ENCODE data around the gene ZNF701. TPM values are rescaled to one million over a fixed set of nuclear protein-coding genes. Genes with fewer than 3 reads are reported as not detected.
"Not testable (repeated sequence)": the region's sequence is repeated elsewhere in the genome, so short reads cannot be mapped to it uniquely, and the experiment has no call there.

ZNF701 gene
- total RNA-seq, 1 donor from 2014 or later, result 15.6 TPM

DNA sequence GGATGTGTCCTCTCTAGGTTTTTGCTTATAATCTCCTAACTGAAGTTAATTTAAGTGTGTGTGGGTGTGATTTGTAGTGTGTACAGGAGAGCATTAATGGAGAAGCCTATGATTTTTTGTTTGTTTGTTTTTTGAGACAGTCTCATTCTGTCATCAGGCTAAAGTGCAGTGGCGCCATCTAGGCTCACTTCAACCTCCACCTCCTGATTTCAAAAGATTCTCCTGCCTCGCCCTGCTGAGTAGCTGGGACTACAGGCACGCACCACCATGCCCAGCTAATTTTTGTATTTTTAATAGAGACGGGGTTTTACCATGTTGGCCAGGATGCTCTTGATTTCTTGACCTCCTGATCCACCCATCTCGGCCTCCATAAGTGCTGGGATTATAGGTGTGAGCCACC, 20.6 kb downstream of the ZNF701 start:
- Mint-ChIP-seq H3K4me1 (ENCODE audit: unreplicated experiment) (no peaks in the 10 kb centered on the region), H3K4me3 (ENCODE audit: unreplicated experiment) (no peak overlapping the region), H3K9me3 (ENCODE audit: unreplicated experiment) (peaks cover 7% of the 10 kb centered on the region), H3K27me3 (ENCODE audit: unreplicated experiment) (no peaks in the 10 kb centered on the region), H3K36me3 (ENCODE audit: unreplicated experiment) (peaks cover 39% of the 10 kb centered on the region), H3K27ac (ENCODE audit: unreplicated experiment) (no peak overlapping the region)
- TF ChIP-seq, protein P1, sequence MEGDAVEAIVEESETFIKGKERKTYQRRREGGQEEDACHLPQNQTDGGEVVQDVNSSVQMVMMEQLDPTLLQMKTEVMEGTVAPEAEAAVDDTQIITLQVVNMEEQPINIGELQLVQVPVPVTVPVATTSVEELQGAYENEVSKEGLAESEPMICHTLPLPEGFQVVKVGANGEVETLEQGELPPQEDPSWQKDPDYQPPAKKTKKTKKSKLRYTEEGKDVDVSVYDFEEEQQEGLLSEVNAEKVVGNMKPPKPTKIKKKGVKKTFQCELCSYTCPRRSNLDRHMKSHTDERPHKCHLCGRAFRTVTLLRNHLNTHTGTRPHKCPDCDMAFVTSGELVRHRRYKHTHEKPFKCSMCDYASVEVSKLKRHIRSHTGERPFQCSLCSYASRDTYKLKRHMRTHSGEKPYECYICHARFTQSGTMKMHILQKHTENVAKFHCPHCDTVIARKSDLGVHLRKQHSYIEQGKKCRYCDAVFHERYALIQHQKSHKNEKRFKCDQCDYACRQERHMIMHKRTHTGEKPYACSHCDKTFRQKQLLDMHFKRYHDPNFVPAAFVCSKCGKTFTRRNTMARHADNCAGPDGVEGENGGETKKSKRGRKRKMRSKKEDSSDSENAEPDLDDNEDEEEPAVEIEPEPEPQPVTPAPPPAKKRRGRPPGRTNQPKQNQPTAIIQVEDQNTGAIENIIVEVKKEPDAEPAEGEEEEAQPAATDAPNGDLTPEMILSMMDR (IDR thresholded peaks at IDR 0.05), result no peak
- DNase-seq (ENCODE audit: extremely low spot score, unreplicated experiment), result no peak

DNA sequence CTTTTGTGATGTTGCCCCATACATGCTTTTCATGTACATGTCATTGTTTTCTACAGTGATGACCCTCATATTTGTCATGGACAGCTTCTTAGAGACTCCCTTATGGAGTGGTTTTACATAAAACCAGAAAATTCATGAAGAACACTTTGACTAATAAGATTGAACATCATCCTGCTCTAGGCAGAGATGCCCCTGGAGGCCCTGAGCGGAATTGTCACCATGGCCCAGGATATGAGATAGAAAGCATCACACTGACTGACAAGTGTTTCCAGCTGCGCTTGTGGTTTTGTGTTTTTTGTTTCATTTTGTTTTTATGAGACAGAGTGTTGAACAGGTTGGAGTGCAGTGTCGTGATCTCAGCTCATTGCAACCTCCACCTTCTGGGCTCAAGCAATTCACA, 22.2 kb downstream of the ZNF701 start:
- H3K4me3 Mint-ChIP-seq (ENCODE audit: unreplicated experiment), result no peak overlapping the region
- TF ChIP-seq, protein P1 (IDR thresholded peaks at IDR 0.05), result no peak
- no peaks in the 10 kb centered on the region for H3K4me1 Mint-ChIP-seq (ENCODE audit: unreplicated experiment)
- no peak overlapping the region for H3K27ac Mint-ChIP-seq (ENCODE audit: unreplicated experiment)
- H3K36me3 Mint-ChIP-seq (ENCODE audit: unreplicated experiment), result peaks cover 49% of the 10 kb centered on the region
- no peaks in the 10 kb centered on the region for H3K27me3 Mint-ChIP-seq (ENCODE audit: unreplicated experiment)
- peaks cover 22% of the 10 kb centered on the region for H3K9me3 Mint-ChIP-seq (ENCODE audit: unreplicated experiment)
- DNase-seq (ENCODE audit: extremely low spot score, unreplicated experiment), result no peak

GRCh38 chr19:52593441-52593840, 23.4 kb downstream of the ZNF701 start:
- Mint-ChIP-seq H3K9me3 (ENCODE audit: unreplicated experiment) (peaks cover 22% of the 10 kb centered on the region), H3K36me3 (ENCODE audit: unreplicated experiment) (peaks cover 47% of the 10 kb centered on the region)
- not testable (repeated sequence) for H3K27me3 Mint-ChIP-seq (ENCODE audit: unreplicated experiment); H3K4me3 Mint-ChIP-seq (ENCODE audit: unreplicated experiment); DNase-seq (ENCODE audit: extremely low spot score, unreplicated experiment); H3K27ac Mint-ChIP-seq (ENCODE audit: unreplicated experiment); H3K4me1 Mint-ChIP-seq (ENCODE audit: unreplicated experiment)

DNA sequence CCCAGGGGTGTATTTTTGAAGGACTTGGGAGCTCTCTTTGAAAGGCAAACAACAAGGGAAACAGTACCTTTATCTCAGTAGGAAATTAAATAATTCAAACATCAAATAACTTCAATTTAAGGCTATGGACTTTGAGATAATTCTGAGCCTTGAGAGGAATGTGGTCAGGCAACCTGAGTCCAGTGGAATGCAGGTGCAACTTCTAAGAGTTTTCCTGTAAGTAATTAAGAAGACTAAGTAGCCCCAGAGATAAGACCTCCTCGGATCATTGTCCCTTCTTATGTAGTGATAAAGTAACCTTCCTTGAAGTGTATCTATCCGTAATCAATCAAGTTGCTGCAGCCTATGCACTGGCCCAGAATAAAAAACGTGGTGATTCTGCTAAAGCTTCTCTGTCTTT, 29.2 kb downstream of the ZNF701 start:
- Mint-ChIP-seq H3K36me3 (ENCODE audit: unreplicated experiment) (peaks cover 33% of the 10 kb centered on the region), H3K27ac (ENCODE audit: unreplicated experiment) (no peak overlapping the region), H3K27me3 (ENCODE audit: unreplicated experiment) (no peaks in the 10 kb centered on the region), H3K4me3 (ENCODE audit: unreplicated experiment) (no peak overlapping the region), H3K4me1 (ENCODE audit: unreplicated experiment) (peaks cover 19% of the 10 kb centered on the region), H3K9me3 (ENCODE audit: unreplicated experiment) (peaks cover 22% of the 10 kb centered on the region)
- no peak for DNase-seq (ENCODE audit: extremely low spot score, unreplicated experiment)
- TF ChIP-seq, protein P1 (IDR thresholded peaks at IDR 0.05), result no peak

GRCh38 chr19:52600639-52601024, 30.5 kb downstream of the ZNF701 start:
- DNase-seq (ENCODE audit: extremely low spot score, unreplicated experiment), result no peak
- H3K27me3 Mint-ChIP-seq (ENCODE audit: unreplicated experiment), result no peaks in the 10 kb centered on the region
- H3K27ac Mint-ChIP-seq (ENCODE audit: unreplicated experiment), result peak overlapping the region; percentile 73
- peaks cover 19% of the 10 kb centered on the region for H3K4me1 Mint-ChIP-seq (ENCODE audit: unreplicated experiment)
- TF ChIP-seq, protein P1 (IDR thresholded peaks at IDR 0.05), result no peak
- peaks cover 28% of the 10 kb centered on the region for H3K36me3 Mint-ChIP-seq (ENCODE audit: unreplicated experiment)
- H3K4me3 Mint-ChIP-seq (ENCODE audit: unreplicated experiment), result peak overlapping the region; percentile 86
- H3K9me3 Mint-ChIP-seq (ENCODE audit: unreplicated experiment), result peaks cover 27% of the 10 kb centered on the region

All from osteocyte (in vitro differentiated cells).